Measurements from ENCODE around the gene ZNF200. TPM values are rescaled to one million over a fixed set of nuclear protein-coding genes. Genes with fewer than 3 reads are reported as not detected.
"Not testable (repeated sequence)": the region's sequence is repeated elsewhere in the genome, so short reads cannot be mapped to it uniquely, and the experiment has no call there.

ZNF200 gene
- total RNA-seq, 4 donors from 2014 or later = 2.2 to 5.7 (median 3.9) TPM

GRCh38 chr16:3187798-3188674 is 46.9 kb downstream of the ZNF200 start, which contains the start of gene OR1F1:
TSS of gene OR1F1 (plus strand) at chr16:3188204.
- DNase-seq (ENCODE audit: low spot score in 2 of 2) = no peak
- no peak within 1 kb of the TSS for H3K4me3 ChIP-seq (ENCODE audit: low read depth, poor library complexity, severe bottlenecking)
- intact Hi-C loops (cut with DNase I; ENCODE audit: low total_unique reads) = no loop called here
- no peak for TF ChIP-seq POLR2A (IDR thresholded peaks at IDR 0.05)
- TF ChIP-seq, protein P1, sequence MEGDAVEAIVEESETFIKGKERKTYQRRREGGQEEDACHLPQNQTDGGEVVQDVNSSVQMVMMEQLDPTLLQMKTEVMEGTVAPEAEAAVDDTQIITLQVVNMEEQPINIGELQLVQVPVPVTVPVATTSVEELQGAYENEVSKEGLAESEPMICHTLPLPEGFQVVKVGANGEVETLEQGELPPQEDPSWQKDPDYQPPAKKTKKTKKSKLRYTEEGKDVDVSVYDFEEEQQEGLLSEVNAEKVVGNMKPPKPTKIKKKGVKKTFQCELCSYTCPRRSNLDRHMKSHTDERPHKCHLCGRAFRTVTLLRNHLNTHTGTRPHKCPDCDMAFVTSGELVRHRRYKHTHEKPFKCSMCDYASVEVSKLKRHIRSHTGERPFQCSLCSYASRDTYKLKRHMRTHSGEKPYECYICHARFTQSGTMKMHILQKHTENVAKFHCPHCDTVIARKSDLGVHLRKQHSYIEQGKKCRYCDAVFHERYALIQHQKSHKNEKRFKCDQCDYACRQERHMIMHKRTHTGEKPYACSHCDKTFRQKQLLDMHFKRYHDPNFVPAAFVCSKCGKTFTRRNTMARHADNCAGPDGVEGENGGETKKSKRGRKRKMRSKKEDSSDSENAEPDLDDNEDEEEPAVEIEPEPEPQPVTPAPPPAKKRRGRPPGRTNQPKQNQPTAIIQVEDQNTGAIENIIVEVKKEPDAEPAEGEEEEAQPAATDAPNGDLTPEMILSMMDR (IDR thresholded peaks at IDR 0.05) = no peak
- WGBS, 2 donors = 3 to 5% methylated on average over 50 to 51 of the region's 51 CpGs

DNA sequence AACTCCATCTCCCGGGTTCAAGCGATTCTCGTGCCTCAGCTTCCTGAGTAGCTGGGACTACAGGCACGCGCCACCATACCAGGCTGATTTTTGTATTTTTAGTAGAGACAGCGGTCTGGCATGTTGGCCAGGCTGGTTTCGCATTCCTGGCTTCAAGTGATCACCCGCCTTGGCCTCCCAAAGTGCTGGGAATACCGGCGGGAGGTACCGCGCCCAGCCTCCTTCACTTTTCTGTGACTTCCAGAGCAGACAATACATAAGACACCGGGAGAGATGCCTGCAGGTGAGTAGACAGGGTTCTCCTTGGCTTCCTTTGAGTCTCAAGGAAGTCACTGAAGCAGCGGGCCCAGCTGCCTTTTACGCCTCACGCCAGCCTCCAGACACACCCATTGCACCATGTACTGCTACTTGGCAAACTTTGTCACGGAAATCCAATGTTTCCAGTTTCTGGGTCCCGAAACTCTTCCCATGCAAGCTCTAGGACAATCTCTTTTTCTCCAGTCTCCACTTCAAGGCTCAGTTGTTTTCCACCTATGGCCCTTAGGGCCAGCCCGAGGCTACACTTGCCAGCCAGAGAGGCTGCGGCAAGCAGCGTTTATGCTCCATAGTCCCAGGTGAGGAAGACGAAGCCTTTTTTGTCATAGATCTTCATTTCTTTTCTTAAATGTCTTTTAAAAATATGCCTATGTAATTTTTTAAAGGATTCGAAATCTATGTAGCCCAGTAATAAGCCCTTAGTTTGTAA is 47.8 kb downstream of the ZNF200 start:
- WGBS, 2 donors = 72 to 75% methylated on average over 23 of the region's 23 CpGs
- TF ChIP-seq, protein P1 (IDR thresholded peaks at IDR 0.05) = no peak
- no peak for TF ChIP-seq POLR2A (IDR thresholded peaks at IDR 0.05)
- intact Hi-C loops (cut with DNase I; ENCODE audit: low total_unique reads) = no loop called here

GRCh38 chr16:3183445-3184139 is 51.4 kb downstream of the ZNF200 start:
- intact Hi-C loops (cut with DNase I; ENCODE audit: low total_unique reads) = loop anchor here (5.0 kb wide), 1 partner anchor 114 kb away; no protein-coding TSS in a partner anchor
- no peak for DNase-seq (ENCODE audit: low spot score in 2 of 2)
- 6% methylated on average over 36 to 41 of the region's 42 CpGs for WGBS, 2 donors
- TF ChIP-seq POLR2A (IDR thresholded peaks at IDR 0.05) = no peak
- TF ChIP-seq, protein P1 (IDR thresholded peaks at IDR 0.05) = no peak
- H3K4me3 ChIP-seq (ENCODE audit: low read depth, poor library complexity, severe bottlenecking) = no peak overlapping the region

More for the DNA sequence above, 47.8 kb downstream of the ZNF200 start:
- no peak for DNase-seq (ENCODE audit: low spot score in 2 of 2)
- no peak overlapping the region for H3K4me3 ChIP-seq (ENCODE audit: low read depth, poor library complexity, severe bottlenecking)

- TF ChIP-seq POLR2A (IDR thresholded peaks at IDR 0.05) = no peak
- TF ChIP-seq, protein P1 (IDR thresholded peaks at IDR 0.05) = no peak
- DNase-seq (ENCODE audit: low spot score in 2 of 2) = no peak
- peak overlapping the region; percentile 13 for H3K4me3 ChIP-seq (ENCODE audit: low read depth, poor library complexity, severe bottlenecking)
- intact Hi-C loops (cut with DNase I; ENCODE audit: low total_unique reads) = loop anchor here (5.0 kb wide), 1 partner anchor 114 kb away; no protein-coding TSS in a partner anchor
- 3% methylated on average over 22 to 65 of the region's 72 CpGs for WGBS, 2 donors
Observed at GRCh38 chr16:3182608-3183444, 52.1 kb downstream of the ZNF200 start.

GRCh38 chr16:3182293-3182607 is 52.7 kb downstream of the ZNF200 start:
- intact Hi-C loops (cut with DNase I; ENCODE audit: low total_unique reads) = loop anchor here (5.0 kb wide), 1 partner anchor 115 kb away; no protein-coding TSS in a partner anchor
- WGBS, 2 donors = 41 to 44% methylated on average over 8 of the region's 8 CpGs
- not testable (repeated sequence) for DNase-seq (ENCODE audit: low spot score in 2 of 2); H3K4me3 ChIP-seq (ENCODE audit: low read depth, poor library complexity, severe bottlenecking)

Data from lower leg skin (tissue), 4 donors.